ENCODE results near the gene CKLF. TPM values are rescaled to one million over a fixed set of nuclear protein-coding genes. Genes with fewer than 3 reads are reported as not detected.
"Not testable (repeated sequence)": the region's sequence is repeated elsewhere in the genome, so short reads cannot be mapped to it uniquely, and the experiment has no call there.

Gene CKLF
- total RNA-seq, 1 experiment from 2014 or later, result 78.1 TPM

DNA sequence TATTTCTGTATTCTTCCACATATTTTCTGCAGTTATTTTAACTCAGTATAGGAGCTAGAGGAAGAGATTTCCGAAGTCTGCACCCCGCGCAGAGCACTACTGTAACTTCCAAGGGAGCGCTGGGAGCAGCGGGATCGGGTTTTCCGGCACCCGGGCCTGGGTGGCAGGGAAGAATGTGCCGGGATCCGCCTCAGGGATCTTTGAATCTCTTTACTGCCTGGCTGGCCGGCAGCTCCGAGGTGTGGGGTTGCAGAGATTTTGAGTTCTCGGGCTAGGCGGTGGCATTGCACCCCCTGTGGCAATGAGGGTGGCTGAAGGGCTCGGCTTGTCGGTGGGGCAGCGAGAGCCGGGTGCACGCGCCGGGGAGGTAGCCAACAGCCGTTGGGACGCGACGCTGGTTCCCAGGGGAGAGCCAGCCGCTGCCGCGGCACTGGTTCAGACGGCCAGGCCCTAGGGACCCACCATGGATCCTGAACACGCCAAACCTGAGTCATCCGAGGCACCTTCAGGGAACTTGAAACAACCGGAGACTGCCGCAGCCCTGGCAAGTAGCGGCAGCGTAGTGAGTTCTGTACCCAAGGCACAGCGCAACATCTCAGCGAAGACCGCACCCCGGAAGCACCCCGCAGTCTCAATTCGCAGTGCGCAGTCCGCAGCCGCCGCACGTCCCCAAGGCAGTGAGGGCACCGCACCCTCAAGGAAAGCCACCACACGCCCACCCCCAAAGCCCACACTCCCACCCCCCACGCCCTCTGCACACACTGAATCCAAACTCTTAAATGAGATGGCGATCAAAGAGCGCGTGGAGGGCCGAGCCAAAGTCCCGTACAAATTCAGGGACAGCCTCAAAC lies 13.9 kb downstream of the CKLF start, which contains the start of gene CMTM1:
Gene CMTM1, plus strand, starts transcription at position 389 of the 851 bp plus-strand sequence. Its CDS starts 75 bp downstream, at position 464.
- no peak for DNase-seq (ENCODE audit: low read depth)

DNA sequence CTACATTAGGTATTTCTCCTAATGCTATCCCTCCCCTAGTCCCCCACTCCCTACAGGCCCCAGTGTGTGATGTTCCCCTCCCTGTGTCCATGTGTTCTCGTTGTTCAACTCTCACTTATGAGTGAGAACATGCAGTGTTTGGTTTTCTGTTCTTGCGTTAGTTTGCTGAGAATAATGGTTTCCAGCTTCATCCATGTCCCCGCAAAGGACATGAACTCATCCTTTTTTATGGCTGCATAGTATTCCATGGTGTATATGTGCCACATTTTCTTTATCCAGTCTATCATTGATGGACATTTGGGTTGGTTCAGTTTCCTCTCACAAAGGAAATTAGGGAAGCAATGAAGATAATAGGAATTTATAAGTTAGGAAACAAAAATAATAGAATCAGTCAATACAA lies 14.9 kb downstream of the CKLF start:
- not testable (repeated sequence) for DNase-seq (ENCODE audit: low read depth)

DNA sequence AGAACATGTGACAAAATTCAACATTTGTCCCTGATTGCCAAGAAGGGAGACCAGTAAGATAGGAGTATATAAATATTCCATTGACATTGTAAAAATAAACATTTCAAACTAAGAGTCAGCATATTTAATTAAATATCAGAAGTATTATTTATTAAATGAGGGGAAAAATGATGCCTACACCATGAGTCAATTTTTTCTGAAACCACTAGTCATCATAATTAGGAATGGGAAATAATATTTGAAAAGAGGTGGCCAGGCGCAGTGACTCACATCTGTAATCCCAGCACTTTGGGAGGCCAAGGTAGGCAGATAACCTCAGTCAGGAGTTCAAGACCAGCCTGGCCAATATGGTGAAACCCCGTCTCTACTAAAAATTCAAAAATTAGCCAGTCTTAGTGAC lies 16.0 kb downstream of the CKLF start:
- DNase-seq (ENCODE audit: low read depth), result no peak

DNA sequence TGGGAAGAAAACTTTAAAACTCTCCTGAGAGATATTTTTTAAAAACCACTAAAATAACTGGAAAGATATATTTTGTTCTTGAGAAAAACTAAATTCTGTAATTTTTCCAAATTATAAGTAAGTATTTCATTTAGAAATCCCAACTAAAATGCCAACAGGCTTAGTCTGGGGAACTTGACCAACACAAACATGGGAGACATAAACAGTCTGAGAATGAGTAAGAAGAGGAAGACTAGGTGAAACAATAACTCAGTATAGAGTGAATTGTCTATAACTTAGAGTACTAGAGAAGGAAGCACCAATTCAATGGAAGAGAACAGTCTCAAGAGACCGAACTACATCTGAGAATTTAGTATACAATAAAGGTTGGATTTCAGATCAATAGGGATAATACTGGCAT lies 16.8 kb downstream of the CKLF start:
- no peak for DNase-seq (ENCODE audit: low read depth)

DNA sequence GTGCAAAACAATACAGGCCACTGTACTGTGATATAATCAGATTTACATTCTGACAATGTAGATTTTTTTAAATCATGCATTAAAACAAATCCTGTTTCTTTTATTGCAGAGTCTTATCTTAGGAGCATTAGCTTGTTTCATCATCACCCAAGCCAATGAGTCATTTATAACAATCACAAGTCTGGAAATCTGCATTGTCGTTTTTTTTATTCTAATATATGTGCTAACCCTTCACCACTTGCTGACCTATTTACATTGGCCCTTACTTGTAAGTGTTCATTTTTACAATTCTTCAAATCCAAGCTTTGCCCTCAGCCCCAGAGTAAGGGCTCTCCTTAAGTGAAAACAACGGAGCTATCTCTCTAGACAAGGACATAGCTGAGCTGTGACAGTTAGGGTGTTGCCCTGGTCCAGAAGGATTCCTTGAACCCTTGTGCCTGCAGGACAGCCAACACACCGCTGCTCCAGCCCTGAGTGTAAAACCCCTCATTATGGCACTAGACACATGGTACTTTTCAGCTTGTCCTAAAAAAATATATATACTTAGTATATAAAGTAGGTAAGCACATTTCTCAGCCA lies 17.5 kb downstream of the CKLF start:
- peak; percentile 55 for DNase-seq (ENCODE audit: low read depth)

DNA sequence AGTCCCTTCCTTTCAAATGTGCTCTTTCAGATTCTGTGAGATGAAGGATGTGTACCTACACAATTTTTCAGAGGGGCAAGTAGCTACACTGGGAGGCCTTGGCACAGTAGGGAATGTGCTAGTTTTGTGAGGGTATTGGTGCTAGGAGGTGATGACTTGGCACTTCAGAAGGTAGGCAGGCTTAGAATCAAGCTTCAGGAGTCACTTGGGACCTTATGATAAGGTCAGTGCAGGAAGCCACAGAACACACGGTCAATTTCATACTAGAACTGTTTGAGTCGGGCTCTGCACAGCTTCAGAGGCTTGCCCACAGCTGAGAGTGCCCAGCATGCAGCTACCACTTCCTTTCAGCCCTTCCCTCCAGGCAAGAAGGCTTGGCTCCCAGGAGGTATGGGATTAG lies 20.0 kb downstream of the CKLF start:
- no peak for DNase-seq (ENCODE audit: low read depth)

DNA sequence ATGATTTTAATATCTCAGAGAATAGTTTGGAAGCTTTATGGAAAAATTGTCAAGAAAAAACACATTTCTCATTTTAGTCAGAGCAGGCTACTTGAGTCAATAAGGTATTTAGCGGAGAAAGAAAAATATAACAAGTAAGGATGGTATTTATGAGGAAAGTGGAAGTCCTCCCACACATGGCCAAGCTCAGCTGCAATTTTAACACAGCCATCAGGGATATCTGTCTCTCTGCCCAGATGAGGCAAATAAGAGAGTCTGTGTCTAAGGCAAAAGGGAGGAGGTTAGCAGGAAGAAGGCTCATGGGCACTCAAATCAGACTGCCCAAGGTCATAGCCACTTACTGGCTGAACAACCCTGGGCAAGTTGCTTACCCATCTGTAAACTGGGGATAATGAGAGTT lies 21.7 kb downstream of the CKLF start:
- no peak for DNase-seq (ENCODE audit: low read depth)

DNA sequence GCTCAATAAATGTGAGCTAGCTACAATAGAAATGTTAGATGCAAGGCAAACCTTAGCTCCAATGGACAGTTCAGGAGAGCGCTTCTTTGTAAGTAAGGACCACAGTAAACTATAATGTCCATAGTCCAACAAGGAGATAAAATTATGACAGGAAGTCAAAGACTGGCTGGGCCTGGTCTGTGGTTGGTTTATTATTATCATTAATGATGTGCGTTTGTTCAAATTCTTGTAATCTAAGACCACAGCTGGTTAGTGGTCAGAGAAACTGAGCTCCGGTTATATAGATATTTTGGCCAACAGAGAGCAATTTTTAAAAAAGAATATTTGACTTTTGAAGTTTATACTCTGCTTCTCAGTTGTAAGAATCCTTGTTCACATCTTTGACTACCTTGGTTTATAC lies 22.2 kb downstream of the CKLF start:
- DNase-seq (ENCODE audit: low read depth), result no peak

DNA sequence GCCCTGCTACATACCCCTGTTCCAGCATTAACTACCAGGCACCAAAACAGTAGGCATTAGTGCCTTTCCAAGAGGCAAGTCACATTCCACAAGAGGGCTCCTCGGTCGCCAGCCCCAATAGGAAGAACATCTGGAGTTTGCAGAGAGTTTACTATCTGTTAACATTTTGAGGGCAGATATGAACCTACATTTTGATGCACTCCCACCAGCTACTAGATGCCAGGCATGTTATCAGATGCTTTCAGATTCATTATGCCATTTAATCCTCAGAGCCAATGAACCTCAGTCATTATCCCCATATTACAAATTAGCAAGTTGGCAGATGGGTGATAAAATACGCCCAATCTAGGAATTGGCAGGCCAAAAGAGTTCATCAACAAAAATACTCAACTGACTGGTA lies 22.7 kb downstream of the CKLF start:
- no peak for DNase-seq (ENCODE audit: low read depth)

DNA sequence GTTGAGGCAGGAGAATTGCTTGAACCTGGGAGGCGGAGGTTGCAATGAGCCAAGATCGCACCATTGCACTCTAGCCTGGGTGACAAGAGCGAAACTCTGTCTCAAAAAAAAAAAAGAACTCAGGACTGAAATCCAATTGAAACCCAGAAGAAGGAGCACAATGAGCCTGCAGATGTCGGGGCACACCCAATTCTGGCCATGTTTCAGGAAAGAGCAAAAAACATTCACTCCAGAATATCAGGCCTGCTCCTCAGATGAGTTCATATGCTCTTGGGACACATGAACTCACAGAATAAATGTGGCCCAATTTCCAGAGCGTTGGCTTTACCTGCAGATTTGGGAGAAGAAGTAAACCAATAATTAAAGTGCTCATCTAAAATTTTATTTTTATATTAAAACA lies 23.9 kb downstream of the CKLF start:
- DNase-seq (ENCODE audit: low read depth), result no peak

DNA sequence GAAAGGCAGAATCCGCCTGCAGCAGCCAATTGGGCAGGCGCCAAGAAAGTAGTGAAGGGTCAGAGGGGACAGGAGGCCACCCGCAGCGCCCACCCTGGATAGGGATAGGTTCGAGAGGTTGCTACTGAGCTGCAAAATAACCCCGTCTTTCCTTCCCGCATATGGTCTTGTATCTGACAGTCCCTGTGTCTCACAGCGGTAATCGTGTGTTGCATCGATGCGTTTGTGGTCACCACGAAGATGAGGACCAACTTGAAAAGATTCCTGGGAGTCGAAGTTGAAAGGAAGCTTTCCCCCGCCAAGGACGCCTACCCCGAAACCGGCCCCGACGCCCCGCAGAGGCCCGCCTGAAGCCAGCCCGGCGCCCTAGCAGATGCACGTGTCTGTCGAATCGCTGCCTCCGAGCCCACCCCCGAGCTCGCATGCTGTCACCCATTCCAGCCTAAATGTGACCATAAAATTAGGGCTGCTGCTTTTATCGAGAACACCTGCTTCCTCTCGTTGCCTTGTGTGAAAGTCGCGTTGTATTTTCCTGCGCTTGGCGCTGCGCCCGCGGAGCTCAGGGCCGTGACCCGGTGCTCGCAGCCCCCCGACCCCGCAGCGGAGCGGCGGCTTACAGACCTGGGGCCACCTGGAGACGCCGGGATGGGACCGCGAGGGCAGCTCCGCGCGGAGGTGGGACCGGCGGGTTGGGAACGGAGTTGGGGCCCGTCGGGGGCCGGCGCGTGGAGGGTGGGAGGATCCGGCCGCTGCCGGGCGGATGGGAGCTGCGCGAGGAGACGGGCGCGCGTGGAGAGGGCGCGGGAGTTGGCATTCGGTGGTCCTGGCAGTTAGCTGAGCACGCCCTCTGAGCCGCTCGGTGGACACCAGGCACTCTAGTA lies 26.5 kb downstream of the CKLF start, which contains the start of gene CMTM2:
Gene CMTM2, plus strand, starts transcription at position 813 of the 881 bp plus-strand sequence. CDS start 145 bp downstream, outside the sequence.
- no peak for DNase-seq (ENCODE audit: low read depth)

DNA sequence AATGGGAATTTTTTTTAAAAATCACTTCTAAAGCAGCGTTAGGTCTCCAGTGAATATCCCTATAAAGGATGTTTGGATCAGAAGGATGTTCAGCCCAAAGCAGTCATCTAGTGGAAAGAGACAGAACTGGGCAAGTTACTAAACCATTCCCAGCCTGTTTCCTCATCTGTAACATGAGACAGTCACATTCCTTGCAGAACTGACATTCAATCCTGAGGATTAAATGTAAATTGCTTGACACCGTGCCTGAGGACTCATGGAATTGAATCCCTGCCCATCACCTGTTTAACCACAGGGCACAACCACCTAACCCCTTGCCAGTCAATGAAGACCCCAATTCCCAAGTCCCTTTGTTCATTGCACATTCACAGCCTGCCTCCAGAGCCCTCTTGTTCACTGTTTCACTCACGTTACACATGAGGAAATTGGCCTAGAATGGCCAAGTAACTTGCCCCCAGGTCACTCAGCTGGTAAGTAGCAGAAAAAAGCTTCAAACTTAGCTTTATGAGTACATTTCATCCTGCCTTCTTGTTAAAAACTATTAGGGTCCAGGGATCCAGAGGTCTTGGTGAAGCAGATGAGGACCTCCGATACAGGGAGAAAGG lies 28.3 kb downstream of the CKLF start:
- DNase-seq (ENCODE audit: low read depth), result peak; percentile 75

DNA sequence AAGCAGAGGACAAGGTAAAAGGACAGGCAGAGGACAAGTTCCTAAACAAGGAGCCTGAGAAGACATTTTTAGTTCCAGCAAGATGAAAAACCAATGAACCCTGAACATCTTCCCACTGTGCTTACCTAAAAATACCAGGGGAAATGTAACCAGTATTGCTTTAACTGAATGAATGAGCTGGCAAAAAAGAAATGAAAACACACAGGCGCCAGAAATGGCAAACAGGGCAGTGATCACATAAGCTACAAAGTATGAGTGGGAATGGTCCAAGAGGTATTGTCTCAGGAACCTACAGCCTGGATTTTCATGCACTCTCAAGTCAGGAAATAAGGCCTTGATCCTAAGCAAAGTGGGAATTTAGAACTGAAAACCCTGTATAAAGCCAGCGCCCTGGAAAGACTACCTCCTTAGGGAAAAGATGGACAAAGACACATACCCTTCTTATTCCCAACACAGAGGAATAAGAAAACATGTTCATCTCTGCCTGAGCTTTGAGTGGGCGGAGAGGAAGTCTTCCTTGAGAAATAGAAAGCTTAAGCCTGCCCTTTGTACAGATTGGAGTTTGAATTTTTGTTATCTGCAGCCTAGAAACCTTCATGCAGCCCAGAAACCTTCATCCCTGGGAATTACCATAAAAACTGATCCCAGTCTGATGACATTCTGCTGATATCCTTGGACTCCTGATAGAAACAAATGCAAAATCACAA lies 29.0 kb downstream of the CKLF start:
- DNase-seq (ENCODE audit: low read depth), result no peak

DNA sequence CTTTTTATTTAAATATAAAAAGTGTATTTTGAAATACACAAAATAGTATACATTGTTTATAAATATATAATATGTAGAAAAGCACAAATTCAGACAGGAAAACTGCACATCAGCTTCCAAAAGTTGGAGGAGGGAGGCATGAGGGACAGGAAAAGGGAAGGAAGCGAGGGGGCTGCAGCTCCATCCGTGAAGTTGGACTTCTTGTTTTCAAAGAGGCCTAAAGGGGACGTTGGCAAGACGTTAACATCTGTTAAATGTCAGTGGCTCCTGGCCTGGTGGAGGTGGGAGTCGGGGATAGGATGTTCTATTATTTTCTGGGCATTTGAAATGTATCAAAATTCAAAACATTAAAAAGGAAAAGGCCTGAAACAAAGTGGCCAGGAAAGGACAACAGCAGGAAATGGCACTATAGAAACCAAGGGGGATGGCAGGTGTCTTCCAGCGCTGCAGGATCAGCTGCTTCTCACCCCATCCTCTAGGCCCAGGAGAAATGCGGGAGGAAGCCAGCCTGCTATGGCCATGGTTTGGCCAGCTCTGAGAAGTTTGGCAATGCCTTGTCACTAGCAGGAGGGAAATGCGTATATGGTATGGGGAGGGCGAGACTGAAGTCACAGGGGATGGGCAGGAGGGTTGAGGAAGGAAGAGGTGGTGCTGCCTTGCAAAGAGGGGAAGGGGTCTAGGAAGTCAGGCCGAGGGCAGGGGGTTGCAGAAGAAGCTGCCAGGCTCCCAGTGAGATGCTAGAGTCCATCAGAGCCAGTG lies 33.3 kb downstream of the CKLF start:
- no peak for DNase-seq (ENCODE audit: low read depth)

DNA sequence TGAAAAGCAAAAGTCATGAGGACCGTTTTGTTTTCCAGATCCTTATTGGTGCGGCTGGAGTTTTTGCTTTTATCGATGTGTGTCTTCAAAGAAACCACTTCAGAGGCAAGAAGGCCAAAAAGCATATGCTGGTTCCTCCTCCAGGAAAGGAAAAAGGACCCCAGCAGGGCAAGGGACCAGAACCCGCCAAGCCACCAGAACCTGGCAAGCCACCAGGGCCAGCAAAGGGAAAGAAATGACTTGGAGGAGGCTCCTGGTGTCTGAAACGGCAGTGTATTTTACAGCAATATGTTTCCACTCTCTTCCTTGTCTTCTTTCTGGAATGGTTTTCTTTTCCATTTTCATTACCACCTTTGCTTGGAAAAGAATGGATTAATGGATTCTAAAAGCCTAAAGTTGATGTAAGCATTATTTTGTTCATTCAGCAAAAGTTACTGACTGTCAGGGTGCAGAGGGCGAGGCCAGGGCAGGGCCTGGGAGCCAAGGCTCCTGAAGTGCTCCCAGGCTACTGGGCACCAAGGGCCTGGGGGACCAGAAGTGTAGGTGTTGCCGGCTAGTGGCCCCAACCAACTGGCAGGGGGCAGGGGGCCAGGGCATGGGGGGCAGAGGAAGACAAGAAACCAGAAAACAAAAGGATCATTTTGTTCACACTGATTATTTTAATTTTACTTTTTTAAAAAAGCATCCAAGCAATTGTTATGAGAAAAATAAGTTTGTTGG lies 35.7 kb downstream of the CKLF start:
- DNase-seq (ENCODE audit: low read depth), result no peak

DNA sequence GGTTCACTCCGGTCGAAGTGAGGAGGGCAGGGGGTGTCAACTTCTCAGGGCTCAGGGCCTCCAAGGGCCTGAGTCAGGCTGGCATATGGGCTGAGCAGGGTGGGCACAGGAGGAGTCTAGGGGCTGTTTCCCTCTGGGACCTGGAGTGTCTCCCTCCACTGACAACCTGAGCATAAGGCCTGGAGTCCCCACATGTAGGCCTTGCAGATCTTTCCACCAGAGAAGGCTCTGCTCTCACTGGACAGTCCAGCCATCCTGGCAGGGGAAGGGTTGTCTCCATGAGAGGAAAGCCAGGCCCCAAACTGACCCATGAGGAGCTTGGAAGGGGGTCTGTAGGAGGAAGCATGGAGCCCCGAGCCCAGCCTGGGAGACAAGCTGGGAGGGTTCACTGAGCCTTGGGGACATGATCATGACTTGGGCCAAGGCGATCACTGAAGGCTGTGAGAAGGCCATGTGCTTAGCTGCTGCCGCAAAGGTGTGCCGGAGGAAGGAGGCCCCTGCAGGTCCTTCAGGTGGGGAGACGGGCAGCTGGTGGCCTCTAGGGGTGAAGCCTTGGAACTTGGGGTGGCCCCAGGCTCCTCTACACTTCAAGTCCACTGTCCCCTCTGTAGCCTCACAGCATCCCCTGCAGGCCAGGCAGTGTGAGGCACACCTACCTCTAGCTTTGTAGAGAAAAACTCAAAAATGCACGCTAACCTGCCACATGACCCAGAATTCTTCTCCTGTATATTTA lies 36.8 kb downstream of the CKLF start:
- DNase-seq (ENCODE audit: low read depth), result no peak

DNA sequence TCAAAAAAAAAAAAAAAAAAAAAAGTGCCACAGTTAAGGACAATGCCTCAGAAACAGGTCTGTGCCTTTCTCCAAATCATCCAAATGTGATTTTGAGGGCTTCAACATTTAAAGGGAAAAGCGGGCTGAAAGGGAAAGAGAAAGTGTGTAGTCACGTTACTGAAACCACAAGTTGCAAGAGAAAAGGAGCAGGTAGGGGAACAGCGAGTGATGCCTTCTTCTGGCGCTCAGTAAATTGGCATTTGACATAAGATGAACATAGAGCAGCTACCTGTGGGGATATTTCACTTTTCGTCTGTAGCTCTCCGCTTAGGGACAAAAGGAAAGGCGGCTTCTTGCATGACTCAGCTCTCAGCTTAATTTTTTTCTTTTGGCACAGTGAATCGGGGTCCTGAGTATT lies 37.9 kb downstream of the CKLF start:
- no peak for DNase-seq (ENCODE audit: low read depth)

DNA sequence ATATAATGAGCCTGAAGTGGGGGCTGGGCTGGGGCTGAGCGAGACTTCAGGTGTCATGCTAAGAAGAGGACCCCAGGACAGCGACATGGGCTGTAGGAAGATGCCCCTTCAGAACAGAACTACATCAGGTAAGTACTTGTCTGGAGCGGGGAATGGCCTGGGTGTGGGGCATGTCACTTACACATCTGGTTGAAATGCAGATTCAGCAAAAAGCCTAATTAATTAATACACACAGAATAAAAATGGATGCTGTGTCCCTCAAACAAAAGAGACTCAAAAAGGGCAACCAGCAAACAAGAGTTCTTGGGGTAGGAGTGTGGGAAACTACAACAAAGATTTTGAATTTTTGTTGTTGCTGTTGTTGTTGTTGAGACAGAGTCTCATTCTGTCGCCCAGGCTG lies 38.6 kb downstream of the CKLF start:
- no peak for DNase-seq (ENCODE audit: low read depth)

DNA sequence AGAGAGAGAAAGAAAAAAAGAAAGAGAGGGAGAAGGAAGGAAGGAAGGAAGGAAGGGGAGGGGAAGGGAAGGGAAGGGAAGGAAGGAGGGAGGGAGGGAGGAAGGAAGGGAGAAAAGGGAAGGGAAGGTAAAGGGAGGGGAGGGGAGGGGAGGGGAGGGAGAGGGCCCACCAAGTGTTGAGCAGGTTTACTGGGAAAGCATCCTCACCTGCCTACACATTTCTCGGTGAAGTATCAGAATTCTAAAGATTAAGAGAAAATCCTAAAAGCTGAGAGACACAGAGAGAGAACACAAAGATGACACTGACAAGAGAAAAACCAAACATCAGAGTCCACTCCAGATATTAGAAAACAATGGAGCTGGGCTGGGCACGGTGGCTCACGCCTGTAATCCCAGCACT lies 39.9 kb downstream of the CKLF start:
- no peak for DNase-seq (ENCODE audit: low read depth)
